Measurements from ENCODE around the gene DSCAM. TPM values are rescaled to one million over a fixed set of nuclear protein-coding genes. Genes with fewer than 3 reads are reported as not detected.

DSCAM gene
- total RNA-seq, 2 donors from 2014 or later, result not detected

DNA sequence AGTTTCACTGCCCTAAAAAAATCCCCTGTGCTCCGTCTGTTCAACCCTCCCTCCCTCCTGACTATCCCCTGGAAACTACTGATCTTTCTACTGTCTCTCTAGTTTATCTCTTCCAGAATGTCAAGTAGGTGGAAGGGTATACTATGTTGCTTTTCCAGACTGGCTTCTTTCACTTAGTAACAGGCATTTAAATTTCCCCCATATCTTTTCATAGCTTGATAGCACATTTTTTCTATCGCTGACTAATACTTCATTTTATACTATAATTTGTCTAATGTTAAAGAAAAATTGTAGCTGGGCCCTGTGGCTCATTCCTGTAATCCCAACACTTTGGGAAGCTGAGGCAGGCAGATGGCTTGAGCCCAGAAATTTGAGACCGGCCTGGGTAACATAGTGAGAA lies 142.8 kb downstream of the DSCAM start:
- TF ChIP-seq, protein P1, sequence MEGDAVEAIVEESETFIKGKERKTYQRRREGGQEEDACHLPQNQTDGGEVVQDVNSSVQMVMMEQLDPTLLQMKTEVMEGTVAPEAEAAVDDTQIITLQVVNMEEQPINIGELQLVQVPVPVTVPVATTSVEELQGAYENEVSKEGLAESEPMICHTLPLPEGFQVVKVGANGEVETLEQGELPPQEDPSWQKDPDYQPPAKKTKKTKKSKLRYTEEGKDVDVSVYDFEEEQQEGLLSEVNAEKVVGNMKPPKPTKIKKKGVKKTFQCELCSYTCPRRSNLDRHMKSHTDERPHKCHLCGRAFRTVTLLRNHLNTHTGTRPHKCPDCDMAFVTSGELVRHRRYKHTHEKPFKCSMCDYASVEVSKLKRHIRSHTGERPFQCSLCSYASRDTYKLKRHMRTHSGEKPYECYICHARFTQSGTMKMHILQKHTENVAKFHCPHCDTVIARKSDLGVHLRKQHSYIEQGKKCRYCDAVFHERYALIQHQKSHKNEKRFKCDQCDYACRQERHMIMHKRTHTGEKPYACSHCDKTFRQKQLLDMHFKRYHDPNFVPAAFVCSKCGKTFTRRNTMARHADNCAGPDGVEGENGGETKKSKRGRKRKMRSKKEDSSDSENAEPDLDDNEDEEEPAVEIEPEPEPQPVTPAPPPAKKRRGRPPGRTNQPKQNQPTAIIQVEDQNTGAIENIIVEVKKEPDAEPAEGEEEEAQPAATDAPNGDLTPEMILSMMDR (IDR thresholded peaks at IDR 0.05), result no peak
- Histone ChIP-seq H3K4me3 (no peak overlapping the region), H3K36me3 (no peaks in the 10 kb centered on the region), H3K4me1 (no peaks in the 10 kb centered on the region), H3K27ac (no peak overlapping the region), H3K9me3 (peaks cover 0 to 13% of the 10 kb centered on the region in 2 donors), H3K27me3 (no peaks in the 10 kb centered on the region)
- no peak for DNase-seq (ENCODE audit: low spot score)

DNA sequence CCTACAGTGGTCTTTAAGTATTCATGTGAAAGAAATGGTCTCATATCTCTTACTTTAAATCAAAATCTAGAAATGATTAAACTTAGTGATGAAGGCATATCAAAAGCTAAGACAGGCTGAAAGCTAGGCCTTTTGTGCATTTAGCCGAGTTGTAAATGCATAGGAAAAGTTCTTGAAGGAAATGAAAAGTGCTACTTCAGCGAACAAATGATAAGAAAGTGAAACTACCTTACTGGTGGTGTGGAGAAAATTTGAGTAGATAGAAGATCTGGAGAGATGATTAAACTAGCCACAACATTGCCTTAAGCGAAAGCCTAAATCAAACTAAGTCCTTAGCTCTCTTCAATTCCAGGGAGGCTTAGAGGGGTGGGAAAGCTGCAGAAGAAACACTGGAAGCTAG lies 147.6 kb downstream of the DSCAM start:
- H3K27me3 ChIP-seq, result no peaks in the 10 kb centered on the region
- H3K4me3 ChIP-seq, result no peak overlapping the region
- no peak overlapping the region for H3K27ac ChIP-seq
- DNase-seq (ENCODE audit: low spot score), result no peak
- H3K36me3 ChIP-seq, result no peaks in the 10 kb centered on the region
- H3K9me3 ChIP-seq, result peaks cover 0 to 14% of the 10 kb centered on the region in 2 donors
- TF ChIP-seq, protein P1 (IDR thresholded peaks at IDR 0.05), result no peak
- H3K4me1 ChIP-seq, result no peaks in the 10 kb centered on the region

DNA sequence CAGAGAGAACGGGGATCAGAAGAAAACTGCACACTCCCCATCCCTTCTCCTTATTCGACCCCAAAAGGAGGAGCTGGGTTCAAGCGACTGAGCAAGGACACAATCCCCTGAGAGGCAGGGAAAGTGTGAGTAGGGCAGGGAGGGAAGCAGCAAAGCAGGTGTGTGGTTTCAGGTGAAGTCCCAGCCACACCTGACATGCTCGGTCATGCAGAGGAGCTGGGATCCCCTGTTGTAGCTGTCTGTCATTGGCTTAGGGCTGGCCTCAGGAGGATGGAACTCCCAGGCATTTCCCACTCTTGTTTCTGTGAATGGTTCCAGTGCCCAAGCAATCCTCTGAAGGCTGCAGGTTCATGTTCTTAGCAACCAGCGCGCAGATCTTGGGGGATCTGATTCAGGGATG lies 150.7 kb downstream of the DSCAM start:
- H3K4me1 ChIP-seq, result no peaks in the 10 kb centered on the region
- no peak overlapping the region for H3K4me3 ChIP-seq
- TF ChIP-seq, protein P1 (IDR thresholded peaks at IDR 0.05), result no peak
- H3K9me3 ChIP-seq, result peaks cover 0 to 14% of the 10 kb centered on the region in 2 donors
- H3K27ac ChIP-seq, result no peak overlapping the region
- no peak for DNase-seq (ENCODE audit: low spot score)
- no peaks in the 10 kb centered on the region for H3K27me3 ChIP-seq
- no peaks in the 10 kb centered on the region for H3K36me3 ChIP-seq

DNA sequence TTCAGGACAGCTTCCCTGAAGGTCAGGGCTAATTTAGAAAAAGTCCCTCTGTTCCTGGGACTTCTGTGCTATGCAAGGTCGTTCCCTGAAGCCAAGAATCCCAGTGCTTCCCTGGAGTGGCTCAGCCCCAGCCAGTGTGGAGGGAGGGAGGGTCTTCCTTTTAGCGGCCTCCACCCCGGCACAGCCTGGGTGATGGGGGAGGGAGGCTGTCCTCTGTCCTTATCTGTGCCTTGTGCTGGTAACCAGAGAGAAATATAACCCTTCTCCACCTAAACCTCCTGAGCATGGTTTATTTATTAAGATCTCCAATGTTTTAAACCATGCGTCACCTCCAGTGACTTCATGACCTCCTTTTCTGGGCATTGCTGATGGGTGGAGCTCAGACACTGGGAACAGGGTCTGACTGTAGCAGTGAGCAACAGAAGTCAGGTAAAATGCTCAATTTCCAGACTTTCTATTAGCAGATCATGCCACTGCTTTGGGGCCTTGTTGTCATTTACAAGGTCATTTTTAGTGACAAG lies 157.1 kb downstream of the DSCAM start:
- TF ChIP-seq, protein P1 (IDR thresholded peaks at IDR 0.05), result no peak
- Histone ChIP-seq H3K36me3 (no peaks in the 10 kb centered on the region), H3K9me3 (no peaks in the 10 kb centered on the region), H3K27ac (no peak overlapping the region), H3K4me1 (no peaks in the 10 kb centered on the region), H3K4me3 (no peak overlapping the region), H3K27me3 (no peaks in the 10 kb centered on the region)
- DNase-seq (ENCODE audit: low spot score), result no peak

DNA sequence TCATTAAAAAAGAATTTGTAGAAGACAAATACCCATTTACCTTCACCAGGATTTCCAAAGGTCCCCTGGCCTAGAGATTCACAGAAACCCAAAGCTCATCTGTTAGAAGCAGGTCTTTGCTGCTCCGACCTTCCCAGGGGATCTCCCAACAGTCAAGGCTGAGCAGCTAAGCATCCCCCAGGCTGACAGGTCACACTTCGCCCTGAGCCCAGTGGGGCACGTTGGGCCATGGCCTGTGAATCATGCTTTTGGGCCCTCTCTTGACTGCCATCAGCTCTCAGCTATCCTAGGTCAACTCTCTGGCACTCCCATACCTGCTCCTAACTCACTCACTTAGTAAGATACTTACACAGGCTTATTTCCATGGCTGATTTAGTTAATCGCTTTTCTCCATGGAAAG lies 157.7 kb downstream of the DSCAM start:
- Histone ChIP-seq H3K27ac (no peak overlapping the region), H3K4me1 (no peaks in the 10 kb centered on the region), H3K9me3 (no peaks in the 10 kb centered on the region), H3K27me3 (no peaks in the 10 kb centered on the region), H3K4me3 (no peak overlapping the region), H3K36me3 (no peaks in the 10 kb centered on the region)
- DNase-seq (ENCODE audit: low spot score), result no peak
- TF ChIP-seq, protein P1 (IDR thresholded peaks at IDR 0.05), result no peak

All from right atrium auricular region (tissue), 2 donors.